ENCODE results near the gene OXER1. TPM values are rescaled to one million over a fixed set of nuclear protein-coding genes. Genes with fewer than 3 reads are reported as not detected.
A peak's percentile ranks its signal among the peaks of the same experiment; 100 is the strongest.

OXER1 gene
- polyA plus RNA-seq, 2 of the 4 experiments (the other 2 are of a cell fraction): not detected

GRCh38 chr2:42768706-42769256 is 4.8 kb upstream of the OXER1 start:
- POLR2A ChIA-PET: no interaction called here

GRCh38 chr2:42767899-42768705 is 4.2 kb upstream of the OXER1 start:
- Histone ChIP-seq H3K9me3 (no peaks in the 10 kb centered on the region), H3K4me2 (no peak overlapping the region), H3K4me3 (no peak overlapping the region), H3K27ac (no peak overlapping the region), H3K4me1 (no peaks in the 10 kb centered on the region)
- FAIRE-seq (no peak), DNase-seq (ENCODE audit: low read depth in 1 of 2, low spot score in 1 of 2) (no peak), ATAC-seq (peak; percentile 13 to 42; a peak in 4 of 6 replicates)
- 78% methylated on average over 13 of the region's 14 CpGs for WGBS (ENCODE audit: missing lambda C conversion rate)
- POLR2A ChIA-PET: no interaction called here
- TF ChIP-seq NR3C1 (IDR thresholded peaks at IDR 0.05) (no peak), JUN (IDR thresholded peaks at IDR 0.05) (no peak), TFCP2L1 (CRISPR knock-in tag; IDR thresholded peaks at IDR 0.05) (no peak), RNF2 (IDR thresholded peaks at IDR 0.05; ENCODE audit: borderline replicate concordance, low read depth) (no peak)
- CTCF ChIA-PET: interaction anchor here (2.0 kb wide), 1 partner anchor 61 kb away, joined by 4 read pairs; no protein-coding TSS in a partner anchor

More at GRCh38 chr2:42768706-42769256, 4.8 kb upstream of the OXER1 start:
- Histone ChIP-seq H3K4me2 (no peak overlapping the region), H3K27ac (no peak overlapping the region), H3K4me3 (no peak overlapping the region), H3K9me3 (no peaks in the 10 kb centered on the region), H3K4me1 (no peaks in the 10 kb centered on the region)
- 77% methylated on average over 3 of the region's 3 CpGs for WGBS (ENCODE audit: missing lambda C conversion rate)
- no peak for ATAC-seq
- no peak for DNase-seq (ENCODE audit: low read depth in 1 of 2, low spot score in 1 of 2)
- CTCF ChIA-PET: interaction anchor here (0.8 to 2.0 kb wide), 3 partner anchors 17 to 61 kb away, joined by 3 to 4 read pairs (median 4); no protein-coding TSS in a partner anchor
- TF ChIP-seq JUNB (IDR thresholded peaks at IDR 0.05) (no peak), MAFK (IDR thresholded peaks at IDR 0.05; ENCODE audit: partially characterized antibody) (no peak), CHD4 (IDR thresholded peaks at IDR 0.05; ENCODE audit: borderline replicate concordance) (no peak), ZFP36 (IDR thresholded peaks at IDR 0.05; ENCODE audit: borderline replicate concordance, partially characterized antibody) (peak; percentile 96)
- FAIRE-seq: no peak

- FAIRE-seq (no peak), DNase-seq (ENCODE audit: low read depth in 1 of 2, low spot score in 1 of 2) (no peak), ATAC-seq (no peak)
- Histone ChIP-seq H3K27ac (no peak overlapping the region), H3K4me2 (no peak overlapping the region), H3K4me1 (no peaks in the 10 kb centered on the region), H3K4me3 (no peak overlapping the region), H3K9me3 (no peaks in the 10 kb centered on the region)
- 67% methylated on average over 16 of the region's 16 CpGs for WGBS (ENCODE audit: missing lambda C conversion rate)
- ChIA-PET CTCF (interaction anchor here (1.3 to 2.0 kb wide), 2 partner anchors 9 to 62 kb away, joined by 4 read pairs; no protein-coding TSS in a partner anchor), POLR2A (interaction anchor here (1.2 kb wide), 1 partner anchor 43 kb away, joined by 4 read pairs; no protein-coding TSS in a partner anchor)
- TF ChIP-seq FOXS1 (CRISPR knock-in tag; IDR thresholded peaks at IDR 0.05) (no peak), CTCF (IDR thresholded peaks at IDR 0.05) (no peak), KDM1A (IDR thresholded peaks at IDR 0.05; ENCODE audit: low read depth) (no peak)
These were observed 3.4 kb upstream of the OXER1 start for GRCh38 chr2:42767080-42767898.

GRCh38 chr2:42765686-42766085 is 1.8 kb upstream of the OXER1 start:
- H3K4me2 ChIP-seq: no peak overlapping the region
- 89% methylated on average over 9 of the region's 9 CpGs for WGBS (ENCODE audit: missing lambda C conversion rate)
- no peak for ATAC-seq
- no peak for FAIRE-seq
- no peak for DNase-seq (ENCODE audit: low read depth in 1 of 2, low spot score in 1 of 2)
- H3K27ac ChIP-seq: no peak overlapping the region
- no peak for TF ChIP-seq ZSCAN20 (CRISPR knock-in tag; IDR thresholded peaks at IDR 0.05)
- no peak for TF ChIP-seq SMC3 (IDR thresholded peaks at IDR 0.05)
- TF ChIP-seq RNF2 (IDR thresholded peaks at IDR 0.05; ENCODE audit: borderline replicate concordance, low read depth): no peak
- ChIA-PET POLR2A (no interaction called here), CTCF (interaction anchor here (1.3 to 1.7 kb wide), 3 partner anchors 7 to 29 kb away, joined by 3 to 4 read pairs (median 4); no protein-coding TSS in a partner anchor)
- H3K4me3 ChIP-seq: no peak overlapping the region
- no peaks in the 10 kb centered on the region for H3K4me1 ChIP-seq
- H3K9me3 ChIP-seq: no peaks in the 10 kb centered on the region
